ENCODE measurements around the gene FIGNL1.

DNA sequence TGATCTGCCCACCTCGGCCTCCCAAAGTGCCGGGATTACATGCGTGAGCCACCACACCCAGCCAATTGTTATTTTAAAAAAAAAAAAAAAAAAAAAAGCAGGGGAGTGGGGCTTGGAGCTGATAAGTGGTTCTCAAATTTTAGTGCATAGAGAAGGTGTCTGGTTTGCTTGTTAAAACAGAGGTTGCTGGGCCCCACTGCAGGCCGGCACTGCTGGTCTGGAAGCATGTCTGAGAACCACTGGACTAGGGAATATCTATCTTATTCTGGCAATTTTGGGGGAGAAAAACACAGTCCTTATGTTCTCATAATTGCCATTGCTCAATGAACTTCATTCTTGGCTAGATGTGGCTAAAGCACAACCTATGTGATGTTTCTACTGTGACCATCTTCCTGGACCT is 19.0 kb upstream of the FIGNL1 start:
- TF ChIP-seq, protein P1, sequence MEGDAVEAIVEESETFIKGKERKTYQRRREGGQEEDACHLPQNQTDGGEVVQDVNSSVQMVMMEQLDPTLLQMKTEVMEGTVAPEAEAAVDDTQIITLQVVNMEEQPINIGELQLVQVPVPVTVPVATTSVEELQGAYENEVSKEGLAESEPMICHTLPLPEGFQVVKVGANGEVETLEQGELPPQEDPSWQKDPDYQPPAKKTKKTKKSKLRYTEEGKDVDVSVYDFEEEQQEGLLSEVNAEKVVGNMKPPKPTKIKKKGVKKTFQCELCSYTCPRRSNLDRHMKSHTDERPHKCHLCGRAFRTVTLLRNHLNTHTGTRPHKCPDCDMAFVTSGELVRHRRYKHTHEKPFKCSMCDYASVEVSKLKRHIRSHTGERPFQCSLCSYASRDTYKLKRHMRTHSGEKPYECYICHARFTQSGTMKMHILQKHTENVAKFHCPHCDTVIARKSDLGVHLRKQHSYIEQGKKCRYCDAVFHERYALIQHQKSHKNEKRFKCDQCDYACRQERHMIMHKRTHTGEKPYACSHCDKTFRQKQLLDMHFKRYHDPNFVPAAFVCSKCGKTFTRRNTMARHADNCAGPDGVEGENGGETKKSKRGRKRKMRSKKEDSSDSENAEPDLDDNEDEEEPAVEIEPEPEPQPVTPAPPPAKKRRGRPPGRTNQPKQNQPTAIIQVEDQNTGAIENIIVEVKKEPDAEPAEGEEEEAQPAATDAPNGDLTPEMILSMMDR (IDR thresholded peaks at IDR 0.05) = no peak
- TF ChIP-seq POLR2A (IDR thresholded peaks at IDR 0.05) = no peak

Measured in adrenal gland (tissue), 5 donors.